NCI-H2196 (cell line): Measurements from ENCODE around the gene TPX2.
A peak's percentile ranks its signal among the peaks of the same experiment; 100 is the strongest.

ENCODE experiments used
- DNase-seq: peaks from one replicate; lab custom pipeline; 2025; ENCODE audit not compliant: unreplicated experiment; lab: John Stamatoyannopoulos, UW

The TPX2 gene

DNA sequence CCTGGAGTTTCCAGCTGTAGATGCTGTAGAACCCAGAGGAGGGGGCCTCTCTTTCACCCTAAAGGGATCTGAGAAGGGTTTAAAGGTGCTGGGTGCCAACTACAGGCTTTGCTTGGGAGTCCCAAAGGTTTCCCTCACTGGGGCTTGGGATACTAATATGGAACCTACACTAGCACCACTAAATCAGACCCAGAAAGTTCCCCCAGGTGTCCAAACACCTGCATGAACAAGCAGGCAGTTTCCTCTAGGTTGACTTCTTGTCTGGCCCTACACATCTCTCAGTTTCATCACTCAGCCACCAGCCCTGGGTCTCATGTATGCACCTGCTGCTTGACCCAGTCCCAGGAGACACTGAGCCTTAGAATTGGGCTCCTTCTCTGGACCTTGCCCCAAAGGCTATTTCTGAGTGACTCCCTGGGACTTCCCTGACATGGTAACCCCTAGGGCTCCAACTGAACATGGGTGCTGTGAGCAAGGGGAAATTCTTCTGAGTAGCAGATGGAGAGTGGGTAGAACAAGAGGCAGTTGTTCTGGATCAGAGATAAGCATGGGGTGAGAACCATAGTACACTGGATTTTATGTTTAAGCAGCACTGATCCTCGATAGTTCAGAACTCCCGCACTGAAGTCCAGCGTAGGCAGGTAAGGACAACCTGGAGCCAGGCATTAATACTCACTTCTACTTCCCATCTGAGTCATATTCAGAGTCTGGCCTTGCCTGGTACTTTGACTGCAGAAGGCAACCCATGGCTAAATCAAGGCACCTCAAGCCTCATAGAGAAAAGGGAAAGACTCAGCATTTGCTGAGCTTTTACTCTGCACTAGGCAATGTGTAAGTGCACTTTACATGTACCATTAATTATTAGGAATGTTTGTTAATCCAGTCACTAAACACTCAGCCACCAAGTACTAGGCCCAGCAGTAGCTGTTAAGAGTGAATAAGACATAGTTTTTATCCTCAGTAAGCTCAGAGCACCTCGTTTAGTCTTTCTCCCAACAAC lies 33.2 kb upstream of the TPX2 start:
- no peak for DNase-seq

DNA sequence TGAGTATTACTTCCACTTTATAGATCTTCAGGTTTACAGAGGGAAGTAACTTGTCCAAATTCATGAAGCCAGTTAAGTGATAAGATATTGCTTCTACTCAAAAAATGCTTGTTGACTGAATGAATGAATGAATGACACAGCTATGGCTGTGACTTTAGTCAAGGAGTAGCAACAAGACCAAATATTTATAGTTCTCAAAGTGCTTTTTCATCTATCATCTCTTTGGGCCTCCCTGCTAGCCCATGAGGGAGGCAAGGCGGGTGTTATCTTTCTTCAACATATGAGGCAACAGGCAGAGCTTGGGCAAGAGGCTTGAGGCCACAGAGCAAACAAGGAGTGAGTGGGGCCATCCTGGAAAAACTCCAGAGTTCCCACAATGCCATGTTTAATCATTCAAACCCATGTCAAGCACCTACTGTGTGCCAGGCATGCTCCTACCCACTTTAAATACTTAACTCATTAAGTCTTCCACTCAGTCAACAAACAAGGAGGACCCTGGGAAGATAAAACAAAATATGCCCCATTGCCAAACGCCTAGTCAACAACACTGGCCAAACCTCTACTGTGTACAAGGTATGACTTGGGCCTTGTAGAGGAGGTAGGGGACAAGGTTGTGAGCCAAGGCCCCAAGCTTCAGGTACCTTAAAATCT lies 32.4 kb upstream of the TPX2 start:
- no peak for DNase-seq

DNA sequence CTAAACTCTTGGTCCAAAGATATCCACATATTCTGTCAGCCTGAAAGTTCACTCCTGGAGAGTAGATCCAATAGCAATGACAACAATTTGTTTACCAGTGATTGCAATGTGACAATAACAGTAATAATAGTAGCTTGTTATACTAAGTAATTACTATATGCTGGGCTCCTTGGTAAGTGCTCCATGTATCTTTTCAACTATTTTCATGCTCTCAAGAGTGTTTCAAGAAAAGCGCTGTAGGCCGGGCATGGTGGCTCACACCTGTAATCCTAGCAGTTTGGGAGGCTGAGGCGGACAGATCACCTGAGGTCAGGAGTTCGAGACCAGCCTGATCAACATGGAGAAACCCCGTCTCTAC lies 31.9 kb upstream of the TPX2 start:
- DNase-seq = no peak

DNA sequence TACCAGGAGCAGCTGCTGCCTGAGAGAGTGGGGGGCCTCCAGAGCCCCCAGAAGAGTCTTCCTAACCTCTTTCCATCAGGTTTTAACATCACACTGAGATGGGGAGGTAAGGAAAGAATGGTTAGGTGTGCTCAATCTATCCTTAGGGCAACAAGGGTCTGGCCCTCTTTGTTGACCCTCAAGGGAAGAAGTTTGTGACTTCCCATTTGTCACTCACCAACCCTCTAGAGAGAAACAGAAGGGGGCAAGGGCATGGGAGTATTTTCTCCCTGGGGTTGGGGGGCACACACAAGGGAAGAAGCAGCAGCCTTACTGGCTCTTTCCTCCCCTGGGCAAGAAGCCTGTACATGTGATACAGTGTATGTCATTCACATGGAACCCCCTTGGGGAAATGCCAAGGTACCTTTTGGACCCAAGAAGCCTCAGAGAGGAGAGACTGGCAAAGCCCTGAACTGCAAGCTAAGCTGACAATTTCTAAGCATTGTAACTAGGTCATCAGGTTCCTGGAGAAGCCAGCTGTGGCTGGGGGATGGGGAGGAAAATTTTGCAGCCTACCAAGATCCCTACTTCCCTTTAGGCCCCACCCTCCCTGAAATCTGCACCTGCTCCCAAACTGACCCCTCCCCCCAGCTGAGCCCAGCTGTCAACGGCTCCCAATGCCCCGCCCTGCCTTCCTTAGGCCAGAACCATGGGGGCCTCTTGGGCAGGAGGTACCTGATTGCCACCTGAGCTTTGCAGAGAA lies 30.9 kb upstream of the TPX2 start:
- DNase-seq = peak; percentile 94

DNA sequence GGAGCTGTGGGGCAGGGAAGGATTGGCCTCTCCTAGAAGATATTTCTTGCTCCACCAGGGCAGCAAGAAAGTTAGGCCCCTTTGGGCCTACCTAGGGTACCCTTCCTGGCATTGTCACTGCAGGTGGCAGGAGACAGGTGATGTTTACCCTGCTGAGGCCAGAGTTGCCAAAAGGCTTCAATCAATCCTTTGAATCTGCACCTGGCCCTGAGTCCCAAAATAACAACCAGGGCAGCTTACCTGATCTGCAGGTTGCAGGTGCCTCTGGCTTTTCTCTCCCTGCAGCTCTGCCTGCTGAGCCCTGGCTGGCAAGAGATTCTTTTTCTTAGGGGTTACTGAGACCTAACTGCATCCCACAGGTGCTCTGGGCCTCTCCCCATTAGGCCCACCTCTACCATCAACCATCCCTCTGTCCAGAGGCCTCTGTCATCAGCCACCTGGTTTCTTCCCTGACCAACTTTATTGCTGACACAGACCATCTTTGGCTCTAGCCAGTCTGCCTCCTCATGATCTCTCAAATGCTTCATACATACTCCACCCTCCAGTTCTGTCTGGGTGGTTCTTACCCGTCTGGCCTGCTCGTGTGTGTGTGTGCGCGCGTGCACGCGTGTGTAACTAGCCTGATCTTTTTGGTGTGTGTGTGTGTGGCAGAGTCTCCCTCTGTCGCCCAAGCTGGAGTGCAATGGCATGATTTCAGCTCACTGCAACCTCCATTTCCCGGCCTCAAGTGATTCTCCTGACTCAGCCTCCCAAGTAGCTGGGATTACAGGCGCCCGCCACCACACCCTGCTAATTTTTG lies 30.2 kb upstream of the TPX2 start:
- DNase-seq = peak; percentile 91

DNA sequence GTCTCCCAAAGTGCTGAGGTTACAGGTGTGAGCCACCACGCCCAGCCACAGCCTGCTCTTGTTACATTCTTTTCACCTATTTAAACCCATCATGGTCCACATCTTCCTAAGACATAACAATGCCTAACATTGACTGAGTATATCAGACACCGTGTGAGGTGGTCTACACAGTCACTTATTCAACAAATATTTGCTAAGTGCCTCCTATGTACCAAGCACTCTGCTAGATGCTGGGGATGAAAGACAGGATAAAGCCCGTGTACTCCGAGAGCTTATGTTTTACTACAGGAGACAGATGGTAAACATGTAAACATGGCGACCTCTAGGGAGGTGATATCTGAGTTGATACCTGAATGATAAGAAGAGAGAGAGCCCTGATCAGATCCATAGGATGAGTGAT lies 29.2 kb upstream of the TPX2 start:
- DNase-seq = no peak

DNA sequence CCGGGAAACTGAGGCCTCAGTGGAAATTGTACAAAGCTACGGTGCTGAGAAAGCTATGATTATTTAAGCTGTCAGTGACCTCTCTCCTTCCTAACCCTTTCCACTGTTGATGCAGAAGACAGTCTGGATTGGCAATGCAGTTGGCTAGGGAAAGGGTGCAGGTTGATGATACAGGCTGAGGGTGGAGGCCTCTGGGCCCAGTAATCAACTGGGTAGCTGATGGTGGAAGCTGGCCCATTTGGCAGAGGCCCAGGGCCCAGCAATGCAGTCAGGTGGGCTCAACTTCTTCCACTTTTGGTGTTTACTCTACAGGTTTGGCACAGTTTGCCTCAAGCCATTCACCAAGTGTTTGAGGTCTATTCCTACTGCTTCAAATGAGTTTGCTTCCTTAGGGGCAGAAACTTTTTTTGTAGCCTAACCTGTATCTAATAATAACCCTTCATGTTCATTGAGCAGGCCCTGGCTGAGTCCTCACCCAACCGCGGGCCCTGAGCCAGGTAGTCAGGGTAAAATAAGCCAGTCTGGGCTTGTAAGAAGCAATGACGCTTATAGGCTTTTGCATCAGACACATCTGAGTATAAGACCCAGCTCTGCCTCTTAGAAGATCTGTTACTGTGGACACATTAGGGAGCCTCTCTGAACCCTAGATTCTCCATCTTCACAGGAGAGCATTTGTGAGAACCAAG lies 28.5 kb upstream of the TPX2 start:
- DNase-seq = peak; percentile 70

DNA sequence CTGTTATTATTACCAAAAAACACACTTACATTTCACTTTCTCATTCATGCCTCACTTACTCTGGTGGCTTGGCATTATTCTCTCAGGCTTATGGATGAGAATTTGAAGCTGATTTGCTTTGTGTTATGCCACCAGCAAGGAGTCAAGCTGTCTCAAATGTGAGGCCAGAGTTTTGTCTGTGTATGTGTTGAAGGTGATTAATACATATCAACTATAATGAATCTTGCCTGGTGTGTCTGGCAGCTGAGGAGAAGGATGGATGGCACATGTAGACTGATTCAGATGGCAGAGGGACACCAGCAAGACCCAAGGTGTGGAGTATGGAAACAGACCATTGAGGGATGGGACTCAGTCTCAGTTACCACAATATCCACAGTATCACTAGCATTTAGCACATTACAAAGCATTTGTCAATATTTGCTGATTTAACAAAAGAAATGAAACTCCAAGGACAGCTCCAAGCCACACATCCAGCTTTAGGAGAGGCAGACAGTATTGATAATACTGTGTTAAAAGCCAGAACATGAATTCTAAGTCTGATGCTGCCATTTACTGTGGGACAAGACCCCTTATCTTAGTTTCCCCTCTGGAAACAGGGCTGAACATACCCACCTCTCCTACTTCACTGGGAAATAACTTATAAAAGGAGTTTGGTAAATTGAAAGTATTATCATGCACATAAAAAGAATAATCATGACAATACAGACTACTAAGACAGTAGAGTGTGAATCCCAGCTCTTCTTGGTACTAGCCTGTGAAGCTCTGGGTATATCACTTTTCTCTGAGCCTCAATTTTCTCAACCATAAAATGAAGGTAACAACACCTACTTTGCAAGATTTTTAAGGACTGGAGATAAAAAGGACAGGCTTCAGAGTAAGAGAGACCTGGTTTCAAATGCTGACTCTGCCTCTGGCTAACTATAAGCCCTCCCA lies 27.6 kb upstream of the TPX2 start:
- peak; percentile 26 for DNase-seq

DNA sequence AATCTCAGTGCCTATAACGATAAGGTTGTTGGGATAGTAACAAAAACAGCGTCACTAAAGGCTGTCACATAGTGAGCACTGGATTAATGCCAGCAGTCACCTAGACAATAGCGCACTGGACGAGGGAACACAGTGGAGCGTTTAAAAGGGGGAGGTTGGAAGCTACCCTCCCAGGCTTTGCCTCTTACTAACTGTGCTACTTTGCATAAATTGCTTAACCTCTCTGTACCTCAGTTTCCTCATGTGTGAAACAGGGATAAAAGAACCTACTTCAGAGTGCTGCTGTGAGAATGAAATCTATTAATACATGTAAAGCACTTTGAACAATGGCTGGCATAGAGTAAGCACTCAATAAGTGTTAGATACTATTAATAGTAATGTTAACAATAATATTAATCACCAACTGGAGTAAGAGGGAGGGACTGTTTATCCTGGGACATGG lies 27.0 kb upstream of the TPX2 start:
- peak; percentile 41 for DNase-seq

DNA sequence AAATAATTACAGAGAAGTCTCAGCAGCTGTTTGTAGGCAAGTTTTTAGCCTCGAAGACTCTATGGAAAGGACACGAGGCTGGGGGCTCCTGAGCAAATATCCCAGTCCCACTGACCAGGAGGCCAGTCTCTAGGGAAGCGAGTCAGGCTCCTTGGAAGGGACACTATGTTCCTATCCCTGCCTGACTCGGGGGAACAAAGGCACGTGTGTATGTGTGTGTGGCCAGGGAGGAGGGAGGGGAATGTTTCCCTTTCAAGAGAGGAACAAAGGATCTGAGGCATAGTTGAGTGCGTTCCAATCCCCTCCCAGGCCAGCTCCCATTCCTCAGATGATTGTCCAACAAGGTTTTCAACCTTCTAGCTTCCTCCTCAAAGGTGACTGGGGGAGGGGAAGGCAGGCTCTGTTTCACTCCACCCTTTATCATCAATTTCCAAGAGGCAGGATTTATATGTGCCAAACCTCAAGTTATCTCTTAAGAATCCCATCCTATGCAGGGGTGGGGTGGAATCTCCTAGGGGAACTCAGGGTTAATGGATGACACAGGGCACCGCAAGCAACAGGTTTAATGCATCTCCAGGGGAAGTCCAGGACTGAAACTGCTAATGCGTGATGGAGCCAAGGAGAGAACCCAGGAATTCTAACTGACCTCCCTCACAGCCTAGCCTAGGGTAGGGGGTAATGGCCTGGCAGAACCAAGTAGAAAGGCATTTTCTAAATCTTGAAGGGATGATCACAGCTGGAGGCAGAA lies 26.4 kb upstream of the TPX2 start:
- DNase-seq = peak; percentile 63

DNA sequence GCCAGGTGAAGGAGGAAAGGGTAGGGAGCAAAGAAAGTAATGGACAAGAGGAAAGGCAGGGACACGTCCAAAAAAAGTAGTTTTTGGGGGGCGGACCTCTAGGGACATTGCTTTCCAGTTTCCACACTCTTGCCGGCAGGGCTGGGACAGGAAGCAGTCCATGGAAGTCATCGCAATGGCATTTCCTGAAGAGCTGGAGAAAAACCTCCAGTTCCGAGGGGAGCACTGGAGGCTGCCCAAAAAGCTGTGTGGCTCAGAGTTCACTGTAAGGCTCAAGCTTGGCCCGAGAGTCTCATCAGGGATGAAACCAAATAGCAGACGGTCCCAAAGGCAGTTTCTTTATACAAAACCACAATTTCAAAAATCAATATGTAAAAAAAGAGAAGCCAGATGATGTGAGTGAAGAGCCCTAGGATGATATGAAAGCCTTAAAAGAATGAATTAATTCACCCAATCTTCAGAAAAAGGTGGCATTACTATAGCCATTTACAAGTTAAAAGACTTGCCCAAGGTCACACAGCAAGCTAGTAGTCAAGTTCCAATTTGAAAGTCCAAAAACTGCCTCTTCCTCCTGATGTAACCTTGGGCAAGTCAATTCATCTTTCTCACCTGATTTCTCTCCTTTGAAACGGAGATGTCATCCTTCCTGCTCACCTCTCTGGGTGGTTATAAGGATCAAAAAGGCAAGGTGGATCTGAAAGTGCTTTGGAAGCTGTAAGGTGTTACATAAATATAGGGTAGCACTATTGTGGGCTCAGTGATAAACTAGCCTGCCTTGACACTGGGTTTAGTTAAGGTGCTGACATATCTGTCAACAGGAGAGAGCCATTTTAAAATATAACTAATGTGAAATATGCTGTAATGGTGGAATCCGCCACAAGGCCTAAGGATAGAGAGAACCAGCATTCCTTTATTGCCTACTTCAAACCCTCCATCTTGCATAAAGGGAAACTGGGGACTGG lies 25.5 kb upstream of the TPX2 start:
- DNase-seq = no peak

DNA sequence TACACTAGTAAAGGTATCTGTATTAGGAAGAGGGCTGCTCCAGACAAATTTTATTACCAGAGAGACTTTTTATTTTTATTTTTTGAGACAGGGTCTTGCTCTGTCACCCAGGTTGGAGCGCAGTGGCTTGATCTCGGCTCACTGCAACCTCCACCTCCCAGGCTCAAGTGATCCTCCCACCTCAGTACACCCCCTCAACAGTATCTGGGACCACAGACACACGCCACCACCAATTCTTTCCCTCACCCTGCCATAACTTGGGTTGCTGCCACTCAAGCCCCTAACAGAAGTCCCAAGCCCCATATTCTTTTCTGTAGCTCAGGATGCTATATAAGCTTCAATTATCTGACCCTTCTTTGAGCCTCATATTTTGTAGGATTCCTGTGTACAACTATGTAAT lies 23.3 kb upstream of the TPX2 start:
- DNase-seq = no peak

DNA sequence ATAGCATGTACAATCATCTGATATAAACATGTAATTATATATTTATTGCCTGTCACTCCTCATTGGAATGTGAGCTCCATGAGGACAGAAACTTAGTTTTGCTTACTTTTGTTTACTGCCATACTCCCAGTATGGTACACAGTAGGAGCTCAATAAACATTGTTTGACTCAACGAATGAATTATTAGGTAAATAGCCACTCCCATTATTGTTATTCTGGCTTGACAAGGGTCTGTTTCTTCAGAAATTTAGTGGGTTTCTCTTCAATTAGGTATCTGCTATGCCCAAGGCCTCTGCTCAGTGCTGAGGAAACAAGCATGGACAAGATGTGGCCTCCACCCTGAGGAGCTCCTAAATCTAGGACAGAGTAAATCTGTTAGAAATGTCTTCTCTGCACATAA lies 22.7 kb upstream of the TPX2 start:
- DNase-seq = no peak

DNA sequence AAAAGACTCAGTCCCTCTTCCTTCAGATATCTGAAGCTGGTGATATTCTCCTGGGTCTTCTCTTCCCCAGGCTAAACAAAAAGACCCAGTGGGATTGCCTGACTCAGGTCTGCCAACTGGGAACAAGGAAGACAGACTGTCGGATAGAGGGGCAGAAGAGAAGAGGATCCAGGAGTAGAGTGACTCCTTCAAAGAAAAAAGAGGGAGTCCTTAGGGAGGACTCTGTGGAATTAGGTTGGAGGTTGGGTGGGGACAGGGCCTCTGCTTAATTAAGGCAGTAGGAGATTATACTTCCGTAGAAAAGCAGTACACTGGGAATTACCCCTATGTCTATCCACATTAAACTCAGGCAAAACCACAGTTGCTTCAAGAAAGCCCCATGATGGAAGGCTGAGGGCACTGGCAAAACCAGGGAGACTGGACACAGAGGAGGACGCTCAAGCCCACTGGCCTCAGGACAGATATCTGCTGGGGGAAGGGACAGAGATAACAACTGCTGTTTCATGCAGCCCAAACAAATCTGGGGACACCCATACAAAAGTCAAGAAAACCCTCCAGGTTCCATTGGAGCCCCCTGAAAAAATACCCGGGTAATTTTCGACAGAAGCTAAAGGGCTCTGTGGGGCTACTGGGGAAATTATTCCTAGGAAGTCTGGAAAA lies 22.1 kb upstream of the TPX2 start:
- no peak for DNase-seq

DNA sequence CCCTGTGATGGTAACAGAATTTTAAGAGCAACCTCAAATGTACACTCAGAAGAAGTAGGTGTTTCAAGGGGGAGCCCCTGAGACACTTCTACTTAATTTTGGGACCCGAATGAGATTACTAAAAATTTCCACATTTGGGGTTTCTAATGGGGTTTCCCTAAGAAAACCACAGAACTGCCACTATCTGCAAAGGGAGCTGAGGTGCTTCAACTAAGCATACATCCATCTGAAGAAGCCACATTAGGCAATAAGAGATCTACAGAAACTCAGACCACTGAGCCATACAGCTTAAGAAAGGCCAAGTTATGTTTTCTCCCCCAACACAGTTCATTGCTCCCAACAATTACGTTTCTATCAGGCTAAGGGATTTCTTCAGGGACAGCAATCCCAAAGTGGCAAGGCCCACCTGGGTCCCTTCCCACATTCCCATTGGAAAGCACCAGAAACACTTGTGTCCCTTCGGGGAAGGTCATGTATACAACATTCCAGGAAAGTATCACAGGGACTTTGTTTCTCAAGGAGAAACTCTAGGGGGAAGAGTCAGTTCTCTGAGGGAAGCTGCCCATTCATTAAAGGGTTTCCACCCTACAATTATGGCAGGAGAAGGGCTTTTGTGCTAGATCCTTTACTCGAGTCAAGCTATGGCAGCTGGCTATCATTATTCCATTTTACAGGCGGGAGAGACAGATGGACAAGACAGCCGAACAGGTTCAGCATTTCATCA lies 21.4 kb upstream of the TPX2 start:
- no peak for DNase-seq

DNA sequence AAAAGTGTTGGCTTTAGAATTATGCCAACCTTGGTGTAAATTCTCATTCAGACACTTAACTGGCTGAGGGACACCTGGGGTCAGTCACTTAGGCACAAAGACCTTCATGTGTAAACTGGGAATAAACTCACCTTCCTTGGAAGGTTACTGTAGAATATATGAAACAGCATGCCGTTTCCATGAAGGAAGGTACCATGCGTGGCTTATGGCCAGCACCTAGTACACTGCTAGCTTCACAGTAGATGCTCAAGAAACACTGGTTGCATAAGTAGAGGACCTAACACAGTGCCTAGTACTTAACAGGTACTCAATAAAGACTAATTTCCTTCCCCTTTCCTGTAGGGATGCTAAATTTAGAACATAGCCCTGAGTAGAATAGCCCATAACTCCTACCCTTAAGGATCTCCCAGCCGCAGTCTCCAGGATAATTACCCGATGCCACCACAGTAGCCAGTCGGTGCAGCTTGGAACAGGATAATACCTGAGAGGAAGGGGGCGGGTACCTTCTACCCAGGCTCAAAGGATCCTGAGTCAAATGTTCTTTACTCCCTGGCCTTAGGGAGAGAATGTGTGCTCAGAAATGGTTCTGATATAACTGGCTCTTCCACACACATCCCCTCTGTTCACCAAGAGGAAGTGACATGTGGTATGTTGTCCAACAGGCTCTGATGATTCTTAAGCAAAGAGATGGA lies 20.0 kb upstream of the TPX2 start:
- DNase-seq = peak; percentile 67
